A673 (cell line): ENCODE results near the gene DIO2. TPM values are rescaled to one million over a fixed set of nuclear protein-coding genes. Genes with fewer than 3 reads are reported as not detected.
A peak's percentile ranks its signal among the peaks of the same experiment; 100 is the strongest.

Experiments
- Bru-seq: library from RNA; stranded (reverse); fragments of 400-500 nt; gene quantifications from one replicate; lab custom pipeline; 2021; lab: Mats Ljungman, UMichigan
- BruChase-seq, 2 experiments: library from RNA; stranded (reverse); fragments of 400-500 nt; gene quantifications; one replicate each; lab custom pipeline; 2021; lab: Mats Ljungman, UMichigan
- BruUV-seq: library from RNA; stranded (reverse); fragments of 400-500 nt; replicated peaks from 2 replicates; lab custom pipeline; 2021; lab: Mats Ljungman, UMichigan
- CTCF ChIA-PET: fragments of 300-600 bp; sonication (Branson Sonifier 250); formaldehyde crosslinking; loops from one replicate; lab custom pipeline; 2022; ENCODE audit warnings: antibody characterized with exemption; lab: Charles Lee
- POLR2A ChIA-PET: fragments of 300-600 bp; sonication (Branson Sonifier 250); formaldehyde crosslinking; loops from one replicate; lab custom pipeline; 2022; ENCODE audit warnings: antibody characterized with exemption; ENCODE audit not compliant: low non-redundant PET; lab: Charles Lee
- DNase-seq: peaks from one replicate; pipeline ENCODE4 v3.0.0-alpha.2; 2015; ENCODE audit warnings: low spot score
- H3K27ac ChIP-seq: fragments of 200-600 bp; sonication (generic); 2 replicates; pipeline ENCODE4 v1.5.1; 2016; ENCODE audit warnings: mixed run types, low read depth, mild to moderate bottlenecking, mixed read lengths, antibody characterized with exemption, low read length; ENCODE audit not compliant: poor library complexity, severe bottlenecking
- H3K27me3 ChIP-seq: fragments of 200-600 bp; sonication (generic); replicated peaks from 2 replicates; pipeline ENCODE4 v1.6.1; 2017; ENCODE audit warnings: mixed run types, low read depth, mild to moderate bottlenecking, mixed read lengths, antibody characterized with exemption, low read length; ENCODE audit not compliant: insufficient read depth, poor library complexity
- H3K36me3 ChIP-seq: fragments of 200-600 bp; sonication (generic); 2 replicates; pipeline ENCODE4 v1.6.1; 2016; ENCODE audit warnings: mixed run types, mild to moderate bottlenecking, mixed read lengths, antibody characterized with exemption, low read length; ENCODE audit not compliant: insufficient read depth, poor library complexity, severe bottlenecking
- H3K4me1 ChIP-seq: fragments of 200-600 bp; sonication (generic); 2 replicates; pipeline ENCODE4 v1.6.1; 2017; ENCODE audit warnings: mixed run types, mild to moderate bottlenecking, mixed read lengths, antibody characterized with exemption, low read length; ENCODE audit not compliant: insufficient read depth, poor library complexity, severe bottlenecking
- H3K4me3 ChIP-seq: fragments of 200-600 bp; sonication (generic); 2 replicates; pipeline ENCODE4 v1.5.1; 2016; ENCODE audit warnings: low read depth, mixed run types, mild to moderate bottlenecking, mixed read lengths, low read length; ENCODE audit not compliant: poor library complexity, severe bottlenecking
- H3K9me3 ChIP-seq: fragments of 200-600 bp; sonication (generic); 2 replicates; pipeline ENCODE4 v1.6.1; 2016; ENCODE audit warnings: mixed run types, low read depth, mild to moderate bottlenecking, mixed read lengths, antibody characterized with exemption, low read length; ENCODE audit not compliant: poor library complexity, severe bottlenecking
- EZH2 ChIP-seq: fragments of 200-600 bp; sonication (generic); IDR thresholded peaks from 2 replicates; pipeline ENCODE4 v1.6.1; 2017; ENCODE audit warnings: borderline replicate concordance, low read depth, mild to moderate bottlenecking, mixed read lengths, antibody characterized with exemption, low read length; ENCODE audit not compliant: poor library complexity, severe bottlenecking
- intact Hi-C: fragments of 100-400 bp; cut with micrococcal nuclease; formaldehyde crosslinking; loops from one replicate; pipeline ENCODE4 v1.10.0; 2022; ENCODE audit not compliant: unreplicated experiment
- long read RNA-seq: library from polyadenylated mRNA; stranded (forward); transcript quantifications from one replicate; pipeline ENCODE4 v2.0.0, GENCODE V29; 2022
- total RNA-seq: library from RNA; stranded (reverse); gene quantifications from 2 replicates; pipeline ENCODE4 v1.2.3, GENCODE V29; 2021
- TF ChIP-seq, protein P1 (sequence below): fragments of 300-800, 200-600 bp; sonication (generic); conservative IDR thresholded peaks from 2 replicates; pipeline ENCODE4 v1.5.1; 2017; ENCODE audit warnings: low read depth, mild to moderate bottlenecking, antibody characterized with exemption, low read length, moderate library complexity, mixed read lengths

Gene DIO2
- total RNA-seq (0.09 TPM in 1 of 2 replicates, not detected in the other), Bru-seq, nascent RNA (percentile 18 among the genes with signal in this experiment), BruChase-seq, experiment 1, labeled RNA remaining after a 2-hour chase (percentile 23 among the genes with signal in this experiment), BruChase-seq, experiment 2, labeled RNA remaining after a 6-hour chase (percentile 24 among the genes with signal in this experiment)
- long read RNA-seq, result 0 reads

DNA sequence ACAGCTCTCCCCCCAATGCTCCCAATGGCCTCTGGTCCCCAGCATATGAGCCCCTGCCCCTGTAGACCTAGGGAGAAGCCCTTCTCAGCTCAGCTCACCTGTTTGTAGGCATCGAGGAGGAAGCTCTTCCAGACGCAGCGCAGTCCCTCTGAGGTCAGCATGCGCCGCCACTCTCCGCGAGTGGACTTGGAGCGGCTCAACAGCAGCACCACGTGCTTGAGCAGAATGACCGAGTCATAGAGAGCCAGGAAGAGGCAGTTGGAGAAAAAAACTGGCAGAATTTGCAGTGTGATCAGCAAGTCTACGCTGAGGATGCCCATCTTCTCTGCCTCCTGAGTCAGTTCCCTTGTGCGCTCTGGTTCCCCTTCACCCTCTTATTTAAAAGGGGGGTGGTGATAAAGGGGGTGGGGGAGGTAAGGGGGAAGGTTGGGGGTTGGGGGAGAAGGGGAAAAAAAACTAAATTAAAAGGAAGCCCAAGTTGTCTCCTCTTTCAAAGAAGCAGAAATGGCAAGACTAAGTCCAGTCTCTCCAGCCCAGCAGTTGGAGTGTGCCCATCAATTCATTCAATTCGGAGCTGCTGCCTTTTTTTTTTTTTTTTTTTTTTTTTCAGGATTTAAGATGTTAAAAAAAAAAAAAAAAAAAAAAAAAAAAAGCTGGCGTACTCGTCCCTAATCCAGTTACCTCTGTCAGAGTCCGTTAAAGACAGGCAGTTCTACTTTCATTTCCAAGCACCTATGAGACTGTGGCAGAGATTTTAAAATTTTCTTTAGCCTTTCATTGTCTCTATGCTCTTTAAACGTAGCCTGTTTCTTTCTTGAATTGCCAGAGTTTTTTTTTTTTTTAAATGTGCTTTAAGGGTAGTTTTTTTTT is at the start of gene DIO2:
DIO2 (minus strand) TSS at position 352 of the 870 bp plus-strand sequence; CDS start at position 320, 32 bp downstream.
- TF ChIP-seq EZH2, result no peak
- TF ChIP-seq, protein P1, sequence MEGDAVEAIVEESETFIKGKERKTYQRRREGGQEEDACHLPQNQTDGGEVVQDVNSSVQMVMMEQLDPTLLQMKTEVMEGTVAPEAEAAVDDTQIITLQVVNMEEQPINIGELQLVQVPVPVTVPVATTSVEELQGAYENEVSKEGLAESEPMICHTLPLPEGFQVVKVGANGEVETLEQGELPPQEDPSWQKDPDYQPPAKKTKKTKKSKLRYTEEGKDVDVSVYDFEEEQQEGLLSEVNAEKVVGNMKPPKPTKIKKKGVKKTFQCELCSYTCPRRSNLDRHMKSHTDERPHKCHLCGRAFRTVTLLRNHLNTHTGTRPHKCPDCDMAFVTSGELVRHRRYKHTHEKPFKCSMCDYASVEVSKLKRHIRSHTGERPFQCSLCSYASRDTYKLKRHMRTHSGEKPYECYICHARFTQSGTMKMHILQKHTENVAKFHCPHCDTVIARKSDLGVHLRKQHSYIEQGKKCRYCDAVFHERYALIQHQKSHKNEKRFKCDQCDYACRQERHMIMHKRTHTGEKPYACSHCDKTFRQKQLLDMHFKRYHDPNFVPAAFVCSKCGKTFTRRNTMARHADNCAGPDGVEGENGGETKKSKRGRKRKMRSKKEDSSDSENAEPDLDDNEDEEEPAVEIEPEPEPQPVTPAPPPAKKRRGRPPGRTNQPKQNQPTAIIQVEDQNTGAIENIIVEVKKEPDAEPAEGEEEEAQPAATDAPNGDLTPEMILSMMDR, result no peak
- ChIA-PET CTCF (interaction anchor here (0.6 kb wide), 1 partner anchor 927 kb away, joined by 9 read pairs; no protein-coding TSS in a partner anchor), POLR2A (interaction anchor here (0.8 kb wide), 1 partner anchor 557 kb away, joined by 3 read pairs; no protein-coding TSS in a partner anchor)
- H3K27ac ChIP-seq, result no peak within 1 kb of the TSS
- H3K9me3 ChIP-seq, result no peaks in the 10 kb centered on the region
- DNase-seq, result peak; percentile 9
- H3K36me3 ChIP-seq, result no peaks in the 10 kb centered on the region
- no peaks in the 10 kb centered on the region for H3K4me1 ChIP-seq
- H3K4me3 ChIP-seq, result peak within 1 kb of the TSS; percentile 30
- intact Hi-C loops, result loop anchor here (5.0 to 10.0 kb wide), 2 partner anchors 376 to 773 kb away; no protein-coding TSS in a partner anchor
- no peaks in the 10 kb centered on the region for H3K27me3 ChIP-seq
- BruUV-seq, result no TSS peak

DNA sequence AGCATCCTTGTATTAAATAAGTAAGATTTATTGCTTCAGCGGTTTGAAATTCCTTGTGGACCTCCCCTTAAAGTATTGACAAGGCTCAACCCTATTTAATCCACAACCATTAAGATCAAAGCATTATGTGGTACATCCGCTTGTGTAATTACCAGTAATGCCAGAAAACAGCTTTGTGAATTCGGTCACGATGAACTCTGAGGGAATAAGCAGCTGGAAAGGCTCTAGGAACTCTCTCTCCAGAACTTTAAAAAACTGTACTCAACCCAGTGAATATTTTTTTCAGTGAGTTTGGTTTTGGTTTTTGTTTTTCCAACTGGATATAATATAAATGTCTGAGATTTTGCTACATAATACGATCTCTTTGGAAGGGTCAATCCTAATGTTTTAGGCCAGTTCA is 49.3 kb upstream of the DIO2 start:
- CTCF ChIA-PET, result no interaction called here
- H3K9me3 ChIP-seq, result no peaks in the 10 kb centered on the region
- POLR2A ChIA-PET, result no interaction called here
- H3K36me3 ChIP-seq, result no peaks in the 10 kb centered on the region
- BruUV-seq, result no TSS peak
- no peaks in the 10 kb centered on the region for H3K27me3 ChIP-seq
- DNase-seq, result no peak
- no peak for TF ChIP-seq EZH2
- TF ChIP-seq, protein P1, result no peak
- no peak overlapping the region for H3K4me3 ChIP-seq
- intact Hi-C loops, result no loop called here
- no peak overlapping the region for H3K27ac ChIP-seq
- no peaks in the 10 kb centered on the region for H3K4me1 ChIP-seq

DNA sequence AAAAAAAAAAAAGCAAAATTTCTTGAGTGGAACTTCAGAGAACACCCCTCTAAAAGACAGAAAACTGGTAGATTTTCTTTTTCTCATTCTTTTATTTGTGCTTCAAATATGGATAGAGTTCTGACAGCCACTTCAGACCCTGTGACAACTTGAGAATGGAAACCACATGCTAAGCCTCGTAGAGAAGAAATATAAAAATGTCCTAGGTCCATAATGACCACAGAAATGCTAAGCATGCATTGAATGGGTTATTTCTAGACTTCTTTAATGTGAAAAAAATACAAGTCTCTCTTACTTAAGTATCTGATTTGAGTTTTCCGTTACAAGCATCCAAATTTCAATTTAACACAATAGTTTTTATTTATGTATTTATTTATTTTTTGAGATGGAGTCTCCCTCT is 28.3 kb upstream of the DIO2 start:
- no peak overlapping the region for H3K27ac ChIP-seq
- BruUV-seq, result no TSS peak
- H3K4me3 ChIP-seq, result no peak overlapping the region
- TF ChIP-seq EZH2, result no peak
- TF ChIP-seq, protein P1, result no peak
- POLR2A ChIA-PET, result no interaction called here
- CTCF ChIA-PET, result no interaction called here
- no peaks in the 10 kb centered on the region for H3K4me1 ChIP-seq
- H3K9me3 ChIP-seq, result no peaks in the 10 kb centered on the region
- no peaks in the 10 kb centered on the region for H3K36me3 ChIP-seq
- intact Hi-C loops, result no loop called here
- no peak for DNase-seq
- H3K27me3 ChIP-seq, result no peaks in the 10 kb centered on the region
